HL-60 (cell line): ENCODE data around the gene KIF25.

ENCODE experiments used
- GABPA ChIP-seq: IDR thresholded peaks from 2 replicates; pipeline ENCODE4 v1.6.1; 2012; ENCODE audit warnings: low read depth
- POLR2AphosphoS5 ChIP-seq: IDR thresholded peaks from 2 replicates; pipeline ENCODE4 v1.6.1; 2012; ENCODE audit warnings: low read depth
- SPI1 ChIP-seq: IDR thresholded peaks from 2 replicates; pipeline ENCODE4 v1.6.1; 2012; ENCODE audit warnings: low read depth, mild to moderate bottlenecking, borderline replicate concordance
- TF ChIP-seq, protein P1 (sequence below): IDR thresholded peaks from one replicate; pipeline ENCODE4 v1.5.1; 2011; ENCODE audit warnings: low read length, control low read depth, inconsistent platforms; ENCODE audit not compliant: insufficient read depth
- TF ChIP-seq, protein P2 (sequence below): IDR thresholded peaks from 2 replicates; pipeline ENCODE4 v1.6.1; 2012; ENCODE audit warnings: low read depth; ENCODE audit not compliant: insufficient replicate concordance

DNA sequence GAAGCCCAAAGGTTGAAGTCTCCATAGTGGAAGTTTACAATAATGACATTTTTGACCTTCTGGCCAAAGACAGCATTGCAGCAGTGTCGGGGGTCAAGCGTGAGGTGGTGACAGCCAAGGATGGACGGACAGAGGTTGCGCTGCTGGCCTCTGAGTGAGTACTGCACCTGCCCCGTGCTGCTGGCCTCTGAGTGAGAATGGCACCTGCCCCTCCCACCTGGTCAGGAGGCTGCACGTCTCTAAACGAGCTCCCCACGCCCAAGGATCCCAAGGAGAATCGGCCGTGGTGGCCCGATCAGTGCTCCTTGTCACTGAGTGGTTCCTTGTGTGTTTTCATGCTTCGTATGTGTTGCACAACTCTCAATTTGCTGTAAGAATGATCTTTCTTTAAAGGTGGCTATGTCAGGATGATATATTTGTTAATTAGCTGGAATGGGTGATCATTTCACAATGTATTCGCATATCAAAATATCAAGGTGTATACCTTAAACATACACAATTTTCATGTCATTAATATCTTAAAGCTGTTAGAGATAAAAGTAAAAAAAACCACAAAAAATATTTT lies 41.2 kb downstream of the KIF25 start:
- TF ChIP-seq, protein P1, sequence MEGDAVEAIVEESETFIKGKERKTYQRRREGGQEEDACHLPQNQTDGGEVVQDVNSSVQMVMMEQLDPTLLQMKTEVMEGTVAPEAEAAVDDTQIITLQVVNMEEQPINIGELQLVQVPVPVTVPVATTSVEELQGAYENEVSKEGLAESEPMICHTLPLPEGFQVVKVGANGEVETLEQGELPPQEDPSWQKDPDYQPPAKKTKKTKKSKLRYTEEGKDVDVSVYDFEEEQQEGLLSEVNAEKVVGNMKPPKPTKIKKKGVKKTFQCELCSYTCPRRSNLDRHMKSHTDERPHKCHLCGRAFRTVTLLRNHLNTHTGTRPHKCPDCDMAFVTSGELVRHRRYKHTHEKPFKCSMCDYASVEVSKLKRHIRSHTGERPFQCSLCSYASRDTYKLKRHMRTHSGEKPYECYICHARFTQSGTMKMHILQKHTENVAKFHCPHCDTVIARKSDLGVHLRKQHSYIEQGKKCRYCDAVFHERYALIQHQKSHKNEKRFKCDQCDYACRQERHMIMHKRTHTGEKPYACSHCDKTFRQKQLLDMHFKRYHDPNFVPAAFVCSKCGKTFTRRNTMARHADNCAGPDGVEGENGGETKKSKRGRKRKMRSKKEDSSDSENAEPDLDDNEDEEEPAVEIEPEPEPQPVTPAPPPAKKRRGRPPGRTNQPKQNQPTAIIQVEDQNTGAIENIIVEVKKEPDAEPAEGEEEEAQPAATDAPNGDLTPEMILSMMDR: no peak
- TF ChIP-seq GABPA: no peak
- TF ChIP-seq, protein P2, sequence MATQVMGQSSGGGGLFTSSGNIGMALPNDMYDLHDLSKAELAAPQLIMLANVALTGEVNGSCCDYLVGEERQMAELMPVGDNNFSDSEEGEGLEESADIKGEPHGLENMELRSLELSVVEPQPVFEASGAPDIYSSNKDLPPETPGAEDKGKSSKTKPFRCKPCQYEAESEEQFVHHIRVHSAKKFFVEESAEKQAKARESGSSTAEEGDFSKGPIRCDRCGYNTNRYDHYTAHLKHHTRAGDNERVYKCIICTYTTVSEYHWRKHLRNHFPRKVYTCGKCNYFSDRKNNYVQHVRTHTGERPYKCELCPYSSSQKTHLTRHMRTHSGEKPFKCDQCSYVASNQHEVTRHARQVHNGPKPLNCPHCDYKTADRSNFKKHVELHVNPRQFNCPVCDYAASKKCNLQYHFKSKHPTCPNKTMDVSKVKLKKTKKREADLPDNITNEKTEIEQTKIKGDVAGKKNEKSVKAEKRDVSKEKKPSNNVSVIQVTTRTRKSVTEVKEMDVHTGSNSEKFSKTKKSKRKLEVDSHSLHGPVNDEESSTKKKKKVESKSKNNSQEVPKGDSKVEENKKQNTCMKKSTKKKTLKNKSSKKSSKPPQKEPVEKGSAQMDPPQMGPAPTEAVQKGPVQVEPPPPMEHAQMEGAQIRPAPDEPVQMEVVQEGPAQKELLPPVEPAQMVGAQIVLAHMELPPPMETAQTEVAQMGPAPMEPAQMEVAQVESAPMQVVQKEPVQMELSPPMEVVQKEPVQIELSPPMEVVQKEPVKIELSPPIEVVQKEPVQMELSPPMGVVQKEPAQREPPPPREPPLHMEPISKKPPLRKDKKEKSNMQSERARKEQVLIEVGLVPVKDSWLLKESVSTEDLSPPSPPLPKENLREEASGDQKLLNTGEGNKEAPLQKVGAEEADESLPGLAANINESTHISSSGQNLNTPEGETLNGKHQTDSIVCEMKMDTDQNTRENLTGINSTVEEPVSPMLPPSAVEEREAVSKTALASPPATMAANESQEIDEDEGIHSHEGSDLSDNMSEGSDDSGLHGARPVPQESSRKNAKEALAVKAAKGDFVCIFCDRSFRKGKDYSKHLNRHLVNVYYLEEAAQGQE: no peak
- no peak for TF ChIP-seq POLR2AphosphoS5
- no peak for TF ChIP-seq SPI1
